SKM-1 (cell line): ENCODE data around the gene SNRNP25.
"Not testable (repeated sequence)": the region's sequence is repeated elsewhere in the genome, so short reads cannot be mapped to it uniquely, and the experiment has no call there.

Experiments
- DNase-seq: peaks from one replicate; lab custom pipeline; 2025; ENCODE audit not compliant: unreplicated experiment; lab: John Stamatoyannopoulos, UW

SNRNP25 gene

GRCh38 chr16:53346-54236 lies at the start of gene SNRNP25, which contains the start of gene POLR3K:
Gene SNRNP25, plus strand, starts transcription at chr16:53828. Its CDS starts 189 bp downstream, at chr16:54017.
Gene POLR3K, minus strand, starts transcription at chr16:53608. Its CDS starts 22 bp downstream, at chr16:53586.
- DNase-seq = peak; percentile 99

GRCh38 chr16:9903-10665 lies 43.5 kb upstream of the SNRNP25 start:
- no peak for DNase-seq

- DNase-seq = peak; percentile 35
Observed at GRCh38 chr16:10772-11171, 42.9 kb upstream of the SNRNP25 start.

DNA sequence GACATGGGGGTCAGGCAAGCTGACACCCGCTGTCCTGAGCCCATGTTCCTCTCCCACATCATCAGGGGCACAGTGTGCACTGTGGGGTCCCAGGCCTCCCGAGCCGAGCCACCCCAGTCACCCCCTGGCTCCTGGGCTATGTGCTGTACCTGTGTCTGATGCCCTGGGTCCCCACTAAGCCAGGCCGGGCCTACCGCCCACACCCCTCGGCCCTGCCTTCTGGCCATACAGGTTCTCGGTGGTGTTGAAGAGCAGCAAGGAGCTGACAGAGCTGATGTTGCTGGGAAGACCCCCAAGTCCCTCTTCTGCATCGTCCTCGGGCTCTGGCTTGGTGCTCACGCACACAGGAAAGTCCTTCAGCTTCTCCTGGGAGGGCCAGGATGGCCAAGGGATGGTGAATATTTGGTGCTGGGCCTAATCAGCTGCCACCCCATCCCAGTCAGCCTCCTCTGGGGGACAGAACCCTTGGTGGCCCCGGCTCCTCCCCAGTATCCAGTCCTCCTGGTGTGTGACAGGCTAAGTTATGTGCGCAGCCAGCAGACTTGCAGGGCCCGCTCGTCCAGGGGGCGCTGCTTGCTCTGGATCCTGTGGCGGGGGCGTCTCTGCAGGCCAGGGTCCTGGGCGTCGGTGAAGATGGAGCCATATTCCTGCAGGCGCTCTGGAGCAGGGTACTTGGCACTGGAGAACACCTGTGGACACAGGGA lies 36.4 kb upstream of the SNRNP25 start:
- not testable (repeated sequence) for DNase-seq

GRCh38 chr16:20886-21285 lies 32.7 kb upstream of the SNRNP25 start:
- DNase-seq = not testable (repeated sequence)

DNA sequence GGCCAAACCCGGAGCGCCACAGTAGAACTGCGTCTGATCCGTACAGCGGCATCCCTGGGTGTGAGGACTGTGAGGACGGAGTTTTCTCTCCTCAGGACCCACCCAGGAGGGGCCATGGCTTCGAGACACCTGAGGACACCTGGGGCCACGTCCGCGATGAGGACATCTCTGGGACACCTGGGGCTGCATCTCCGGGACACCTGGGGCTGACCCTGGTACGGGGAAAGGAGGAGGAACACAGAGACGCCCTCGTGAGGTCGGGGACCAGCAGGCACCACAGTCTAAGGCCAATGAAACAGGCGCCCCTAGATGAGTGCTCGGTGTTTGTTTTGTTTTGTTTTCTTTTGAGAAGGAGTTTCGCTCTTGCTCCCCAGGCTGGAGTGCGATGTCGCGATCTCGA lies 29.5 kb upstream of the SNRNP25 start:
- DNase-seq = not testable (repeated sequence)

DNA sequence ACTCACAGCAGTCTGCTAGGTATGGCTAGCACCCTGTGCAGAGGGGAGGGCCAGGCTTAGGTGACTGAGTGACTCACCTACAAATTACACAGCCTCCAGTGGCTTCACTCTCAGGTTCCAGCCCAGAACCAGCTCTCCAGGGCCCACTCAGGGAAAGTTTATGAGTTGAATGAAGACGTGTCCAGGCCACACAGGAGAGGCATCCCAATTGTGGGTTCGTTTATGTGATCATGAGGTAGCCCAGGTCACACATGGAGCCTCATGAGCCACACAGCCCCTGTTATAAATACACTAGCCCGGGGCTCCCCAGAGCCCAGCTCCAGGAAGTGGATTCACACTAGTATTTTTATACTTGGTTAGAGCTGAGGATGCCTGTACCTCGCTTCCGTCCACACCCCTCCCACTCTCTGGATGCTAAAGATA lies 27.7 kb upstream of the SNRNP25 start:
- not testable (repeated sequence) for DNase-seq

GRCh38 chr16:30627-31026 lies 23.0 kb upstream of the SNRNP25 start:
- DNase-seq = not testable (repeated sequence)

DNA sequence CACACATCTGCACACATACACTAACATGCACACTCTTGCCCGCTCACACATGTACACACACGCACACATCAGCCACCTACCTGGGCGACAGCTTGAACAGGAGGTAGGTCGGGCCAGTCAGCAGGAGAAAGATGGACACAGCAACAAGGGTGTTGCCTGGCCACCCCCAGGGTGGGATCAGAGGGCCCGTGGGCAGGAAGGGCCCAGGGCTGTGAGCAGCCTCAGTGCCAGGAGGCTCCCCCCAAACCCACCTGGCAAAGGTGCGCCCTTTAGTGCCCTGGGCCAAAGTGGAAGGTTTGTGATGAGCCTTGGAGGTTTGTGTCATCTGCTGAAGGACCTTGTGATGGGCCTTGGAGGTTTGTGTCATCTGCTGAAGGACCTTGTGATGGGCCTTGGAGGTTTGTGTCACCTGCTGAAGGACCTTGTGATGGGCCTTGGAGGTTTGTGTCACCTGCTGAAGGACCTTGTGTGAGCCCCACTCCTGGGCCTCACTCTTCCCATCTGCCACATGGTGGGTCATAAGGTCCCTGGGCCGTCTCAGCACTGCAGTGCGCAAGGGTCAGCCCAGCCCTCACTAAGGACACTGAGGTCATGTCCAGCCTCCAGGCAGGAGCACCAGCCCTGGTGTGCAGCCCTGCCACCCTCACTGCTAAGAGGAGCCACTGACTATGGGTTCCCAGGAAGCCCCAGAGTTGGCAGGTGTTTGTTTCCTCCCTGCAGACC lies 20.3 kb upstream of the SNRNP25 start:
- DNase-seq = not testable (repeated sequence)

DNA sequence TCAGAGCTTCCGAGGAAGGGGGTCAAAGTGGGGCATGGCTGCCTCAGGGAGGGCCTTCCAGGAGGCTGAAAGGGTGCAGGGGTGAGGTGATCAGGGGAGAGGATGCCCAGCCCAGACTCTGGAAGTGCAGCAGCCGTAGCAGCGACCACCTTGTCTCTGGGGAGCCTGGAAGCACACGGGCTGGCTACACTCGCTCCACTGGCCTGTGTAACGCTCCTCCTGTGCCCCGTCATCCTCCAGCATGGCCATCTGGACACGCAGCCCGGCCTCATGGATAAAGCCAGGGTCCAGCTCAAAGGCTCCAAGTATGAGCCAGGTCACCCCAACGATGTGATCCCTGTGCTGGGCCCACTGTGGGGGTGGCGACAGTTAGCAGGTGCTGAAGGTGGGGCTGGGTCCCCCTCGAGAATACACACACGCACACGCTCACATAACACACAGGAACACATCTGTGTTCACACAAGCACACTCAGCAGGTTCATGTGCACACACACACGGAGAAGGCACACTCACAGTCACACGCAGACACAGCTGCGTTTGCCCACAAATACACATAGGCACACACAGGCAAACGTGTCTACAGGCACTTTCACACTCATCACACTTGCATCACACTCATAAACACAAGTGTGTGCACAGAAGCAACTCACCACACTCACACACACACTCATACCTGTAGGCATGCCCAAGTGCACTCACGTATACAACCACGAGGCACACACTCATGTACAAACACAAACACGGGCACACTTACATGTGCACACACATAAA lies 19.6 kb upstream of the SNRNP25 start:
- no peak for DNase-seq

GRCh38 chr16:34648-34987 lies 19.0 kb upstream of the SNRNP25 start:
- no peak for DNase-seq

DNA sequence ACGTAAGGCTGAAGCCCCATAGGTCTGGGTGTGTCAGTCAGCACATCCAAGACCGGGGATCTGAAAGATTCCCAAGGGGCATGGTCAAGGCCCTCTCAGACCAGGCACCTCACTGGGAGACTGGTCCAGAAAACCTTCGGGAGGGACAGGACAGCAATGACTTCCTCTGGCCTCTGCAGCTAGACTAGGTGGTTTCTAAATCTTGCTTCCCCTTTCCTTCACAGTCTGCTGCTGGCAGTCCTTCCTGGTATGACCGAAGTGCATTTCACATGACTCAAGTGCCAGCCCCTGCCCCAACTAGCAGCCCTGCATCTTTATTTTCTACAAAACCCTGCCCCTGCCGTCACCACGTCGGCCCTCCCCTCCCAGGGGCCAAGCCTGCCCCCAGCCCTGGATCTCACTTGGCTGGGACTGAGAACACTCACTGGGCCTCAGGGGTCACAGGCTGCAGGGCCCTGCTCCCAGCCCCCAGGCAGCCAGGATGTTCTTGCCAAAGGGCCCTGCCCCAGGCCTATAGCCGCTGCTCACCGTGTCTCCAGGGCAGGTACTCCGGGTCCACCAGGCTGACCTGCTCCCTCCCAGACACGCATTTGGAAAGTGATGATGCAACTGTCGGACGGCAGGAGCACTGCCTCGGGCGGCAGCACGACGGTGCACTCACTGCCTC lies 18.5 kb upstream of the SNRNP25 start:
- peak; percentile 80 for DNase-seq

- no peak for DNase-seq
Observed at GRCh38 chr16:35678-36305, 17.8 kb upstream of the SNRNP25 start.

DNA sequence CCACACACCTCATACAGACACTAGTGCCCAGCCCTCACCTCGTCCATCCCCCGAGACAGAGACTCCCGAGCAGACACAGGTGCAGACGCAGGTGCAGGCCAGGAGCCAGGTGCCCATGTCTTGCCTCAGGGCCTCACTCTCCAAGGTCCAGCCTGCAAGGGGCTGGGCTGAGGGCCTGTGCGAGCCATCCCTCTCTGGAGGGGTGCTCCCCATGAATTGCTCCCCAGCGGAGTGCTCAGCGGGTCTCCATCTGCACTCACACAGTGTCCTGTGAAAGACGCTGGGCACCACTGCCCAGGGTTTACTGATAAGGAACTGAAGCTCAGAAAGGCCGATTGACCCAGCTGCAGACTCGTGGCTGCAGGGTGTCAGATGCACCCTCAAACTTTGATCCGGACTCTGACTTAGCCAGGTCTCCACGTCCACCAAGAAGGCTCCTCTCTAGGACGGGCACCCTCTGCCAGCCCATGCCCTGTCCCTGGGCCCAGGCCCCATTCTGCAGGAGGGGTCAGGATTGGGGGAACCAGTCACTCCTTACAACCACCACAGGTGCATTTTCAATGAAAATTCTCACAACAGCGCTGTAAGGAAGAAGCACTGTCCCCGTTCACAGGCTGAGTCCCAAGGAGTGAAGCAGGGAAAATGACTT lies 17.2 kb upstream of the SNRNP25 start:
- no peak for DNase-seq

DNA sequence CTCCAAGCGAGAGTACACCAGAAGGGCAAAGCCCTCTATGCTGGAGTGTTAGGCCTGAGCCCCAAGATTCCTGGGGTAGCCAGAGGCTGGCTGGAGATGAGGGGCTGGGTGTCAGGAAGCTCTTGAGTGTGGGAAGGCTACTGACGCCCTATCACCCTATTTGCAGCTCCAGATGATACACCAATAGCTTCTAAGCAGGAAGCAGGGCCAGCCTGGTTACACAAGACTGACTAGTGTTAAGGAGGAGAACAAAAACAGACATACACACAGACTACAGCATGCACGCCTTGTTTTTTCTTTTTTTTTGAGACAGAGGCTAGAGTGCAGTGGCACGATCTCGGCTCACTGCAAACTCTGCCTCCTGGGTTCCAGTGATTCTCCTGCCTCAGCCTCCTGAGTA lies 16.1 kb upstream of the SNRNP25 start:
- peak; percentile 25 for DNase-seq

DNA sequence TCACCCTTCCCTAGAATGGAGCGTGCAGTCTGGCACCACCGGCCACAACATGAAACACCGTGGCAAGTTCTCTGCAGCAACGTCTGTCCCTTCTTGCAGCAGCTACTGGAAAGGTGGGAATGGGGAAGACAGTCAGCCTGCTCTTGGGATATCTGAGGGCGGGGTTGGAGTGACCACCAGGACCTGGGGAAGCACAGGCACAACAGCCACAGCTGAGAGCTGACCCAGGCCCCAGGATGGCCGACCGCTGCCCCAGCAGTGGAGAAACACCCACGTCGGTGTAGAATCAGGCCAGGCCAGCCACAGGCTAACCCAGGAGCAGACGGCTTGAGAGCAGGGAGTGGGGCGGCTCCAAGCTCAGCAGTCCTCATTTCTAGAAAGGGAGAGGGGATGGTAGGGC lies 15.4 kb upstream of the SNRNP25 start:
- DNase-seq = not testable (repeated sequence)

GRCh38 chr16:38941-39892 lies 14.4 kb upstream of the SNRNP25 start:
- DNase-seq = peak; percentile 19
